Iris pigment epithelial cell (primary cell): ENCODE measurements around the gene C20orf202.
"Not testable (repeated sequence)": the region's sequence is repeated elsewhere in the genome, so short reads cannot be mapped to it uniquely, and the experiment has no call there.

Experiments used
- DNase-seq: peaks from one replicate; pipeline ENCODE4 v3.0.0-alpha.2; 2011; ENCODE audit warnings: low read depth

The C20orf202 gene

GRCh38 chr20:1247689-1248088 lies 44.4 kb downstream of the C20orf202 start:
- no peak for DNase-seq

GRCh38 chr20:1250282-1250681 lies 47.0 kb downstream of the C20orf202 start:
- not testable (repeated sequence) for DNase-seq

GRCh38 chr20:1252416-1252815 lies 49.2 kb downstream of the C20orf202 start:
- DNase-seq = no peak

- DNase-seq = no peak
Measured at GRCh38 chr20:1254254-1254653, 51.0 kb downstream of the C20orf202 start.

GRCh38 chr20:1255675-1256074 lies 52.4 kb downstream of the C20orf202 start:
- no peak for DNase-seq
